ENCODE data around the gene ADAP1.

GRCh38 chr7:920351-921070 is 34.0 kb downstream of the ADAP1 start:
- TF ChIP-seq, protein P1, sequence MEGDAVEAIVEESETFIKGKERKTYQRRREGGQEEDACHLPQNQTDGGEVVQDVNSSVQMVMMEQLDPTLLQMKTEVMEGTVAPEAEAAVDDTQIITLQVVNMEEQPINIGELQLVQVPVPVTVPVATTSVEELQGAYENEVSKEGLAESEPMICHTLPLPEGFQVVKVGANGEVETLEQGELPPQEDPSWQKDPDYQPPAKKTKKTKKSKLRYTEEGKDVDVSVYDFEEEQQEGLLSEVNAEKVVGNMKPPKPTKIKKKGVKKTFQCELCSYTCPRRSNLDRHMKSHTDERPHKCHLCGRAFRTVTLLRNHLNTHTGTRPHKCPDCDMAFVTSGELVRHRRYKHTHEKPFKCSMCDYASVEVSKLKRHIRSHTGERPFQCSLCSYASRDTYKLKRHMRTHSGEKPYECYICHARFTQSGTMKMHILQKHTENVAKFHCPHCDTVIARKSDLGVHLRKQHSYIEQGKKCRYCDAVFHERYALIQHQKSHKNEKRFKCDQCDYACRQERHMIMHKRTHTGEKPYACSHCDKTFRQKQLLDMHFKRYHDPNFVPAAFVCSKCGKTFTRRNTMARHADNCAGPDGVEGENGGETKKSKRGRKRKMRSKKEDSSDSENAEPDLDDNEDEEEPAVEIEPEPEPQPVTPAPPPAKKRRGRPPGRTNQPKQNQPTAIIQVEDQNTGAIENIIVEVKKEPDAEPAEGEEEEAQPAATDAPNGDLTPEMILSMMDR (IDR thresholded peaks at IDR 0.05): no peak
- no peak for TF ChIP-seq POLR2A (IDR thresholded peaks at IDR 0.05)
